Pancreas (tissue), 10 donors: ENCODE results near the gene LBH. TPM values are rescaled to one million over a fixed set of nuclear protein-coding genes. Genes with fewer than 3 reads are reported as not detected.

Source experiments
- ATAC-seq, 4 donors: fragments of 200-7000 bp; cut with Tn5 transposase; one replicate each; pipeline versions ENCODE4 v1.8.0 to v1.9.1; 2020; ENCODE audit warnings: mild to moderate bottlenecking in 4 of 4, moderate library complexity in 4 of 4
- DNase-seq, 6 donors: peaks; one replicate each; pipeline ENCODE4 v3.0.0-alpha.2; 2020
- FAIRE-seq: peaks from 2 replicates; lab custom pipeline; 2012; peaks lifted over from hg19 to GRCh38; lab: Jason Lieb, UNC
- H3K27ac ChIP-seq, 4 donors: fragments of 200-600 bp; sonication (generic); 1 replicate in 3 of 4; 2 replicates in 1 of 4; pipeline versions ENCODE4 v1.5.0 to v1.8.0; 2020
- H3K27me3 ChIP-seq, 4 donors: fragments of 200-600 bp; one replicate each; pipeline ENCODE4 v1.8.0; 2021
- H3K36me3 ChIP-seq, 3 donors: fragments of 200-600 bp; sonication (generic) in 1 of 3; one replicate each; pipeline versions ENCODE4 v1.5.0 to v1.8.0; 2020 to 2021
- H3K4me1 ChIP-seq, 3 donors: fragments of 200-600 bp; one replicate each; pipeline ENCODE4 v1.8.0; 2021
- H3K4me3 ChIP-seq, 4 donors: fragments of 200-600 bp; sonication (generic) in 2 of 4; one replicate each; pipeline versions ENCODE4 v1.5.0 to v1.8.0; 2020 to 2021
- H3K9me3 ChIP-seq, 4 donors: fragments of 200-600 bp; one replicate each; pipeline ENCODE4 v1.8.0; 2021
- WGBS, 2 donors: extraction: QIAGEN DNeasy Blood & Tissue Kit; methylation state at CpG; one replicate each; pipeline ENCODE4 v1.1.7; 2013; 5-methylcytosine and 5-hydroxymethylcytosine counted together
- intact Hi-C, 3 donors: fragments of 100-400 bp; cut with DNase I; formaldehyde crosslinking; loops; one replicate each; pipeline versions ENCODE4 v1.11.1 to v1.14.2; 2022
- polyA plus RNA-seq, 2 donors: library from polyadenylated mRNA; stranded (reverse); fragments of 200-250 nt; gene quantifications; one replicate each; pipeline ENCODE4 v1.2.3, GENCODE V29; 2013
- total RNA-seq, 6 donors: library from RNA; stranded (reverse); fragmentation: NEBNext Ultra II Directional in 4 of 6; extraction: Animal tissue kit (Norgen Biotek cat#: 25700) in 4 of 6; gene quantifications; one replicate each; pipeline versions ENCODE4 v1.2.1 to v1.2.4, GENCODE V29; 2021 to 2023
- TF ChIP-seq, protein P1 (sequence below), 4 donors: fragments of 200-600 bp; sonication (generic) in 3 of 4; IDR thresholded peaks; one replicate each; pipeline versions ENCODE4 v1.5.0 to v1.8.0; 2021; ENCODE audit warnings: antibody characterized with exemption in 4 of 4
- donor health status: healthy with polysubstance abuse.
- donor health status: DM: no; HTN: no; CAD: no; lungs with moderate emphysema.
- donor health status: DM: no; HTN: no; CAD: no.
- donor health status: control.
- donor health status: control.
- donor health status: Bipolar disorder and iron deficiency.
- donor health status: DM: yes; HTN: yes; CAD: no.
- donor health status: DM: no; HTN: no; CAD: no.
- donor health status: DM: no; HTN: no; CAD: no.
- donor health status: DM: yes; HTN: yes; CAD: no.

LBH gene
- total and polyA plus RNA-seq, 8 donors: 4.1 to 26.9 (median 7.4) TPM

GRCh38 chr2:30253873-30254684 lies 22.7 kb downstream of the LBH start:
- H3K27ac ChIP-seq: peak overlapping the region in 2 of 4 donors; percentile 26 to 85
- ATAC-seq: no peak
- intact Hi-C loops: no loop called here
- no peak for FAIRE-seq
- TF ChIP-seq, protein P1, sequence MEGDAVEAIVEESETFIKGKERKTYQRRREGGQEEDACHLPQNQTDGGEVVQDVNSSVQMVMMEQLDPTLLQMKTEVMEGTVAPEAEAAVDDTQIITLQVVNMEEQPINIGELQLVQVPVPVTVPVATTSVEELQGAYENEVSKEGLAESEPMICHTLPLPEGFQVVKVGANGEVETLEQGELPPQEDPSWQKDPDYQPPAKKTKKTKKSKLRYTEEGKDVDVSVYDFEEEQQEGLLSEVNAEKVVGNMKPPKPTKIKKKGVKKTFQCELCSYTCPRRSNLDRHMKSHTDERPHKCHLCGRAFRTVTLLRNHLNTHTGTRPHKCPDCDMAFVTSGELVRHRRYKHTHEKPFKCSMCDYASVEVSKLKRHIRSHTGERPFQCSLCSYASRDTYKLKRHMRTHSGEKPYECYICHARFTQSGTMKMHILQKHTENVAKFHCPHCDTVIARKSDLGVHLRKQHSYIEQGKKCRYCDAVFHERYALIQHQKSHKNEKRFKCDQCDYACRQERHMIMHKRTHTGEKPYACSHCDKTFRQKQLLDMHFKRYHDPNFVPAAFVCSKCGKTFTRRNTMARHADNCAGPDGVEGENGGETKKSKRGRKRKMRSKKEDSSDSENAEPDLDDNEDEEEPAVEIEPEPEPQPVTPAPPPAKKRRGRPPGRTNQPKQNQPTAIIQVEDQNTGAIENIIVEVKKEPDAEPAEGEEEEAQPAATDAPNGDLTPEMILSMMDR (IDR thresholded peaks at IDR 0.05): no peak
- H3K4me1 ChIP-seq: peaks cover 19 to 43% (median 36%) of the 10 kb centered on the region in 3 donors
- H3K36me3 ChIP-seq: no peaks in the 10 kb centered on the region
- no peak for DNase-seq
- H3K27me3 ChIP-seq: no peaks in the 10 kb centered on the region
- WGBS, 2 donors: 42% methylated on average over 9 of the region's 9 CpGs
- no peaks in the 10 kb centered on the region for H3K9me3 ChIP-seq
- H3K4me3 ChIP-seq: no peak overlapping the region

- DNase-seq (no peak), ATAC-seq (no peak), FAIRE-seq (no peak)
- no peak overlapping the region for H3K4me3 ChIP-seq
- H3K27me3 ChIP-seq: no peaks in the 10 kb centered on the region
- H3K9me3 ChIP-seq: no peaks in the 10 kb centered on the region
- TF ChIP-seq, protein P1 (IDR thresholded peaks at IDR 0.05): no peak
- H3K36me3 ChIP-seq: no peaks in the 10 kb centered on the region
- H3K4me1 ChIP-seq: peaks cover 19 to 43% (median 36%) of the 10 kb centered on the region in 3 donors
- WGBS, 2 donors: 86 to 92% methylated on average over 1 of the region's 1 CpG
- H3K27ac ChIP-seq: no peak overlapping the region
- intact Hi-C loops: no loop called here
These were observed 23.3 kb downstream of the LBH start for GRCh38 chr2:30254685-30255001.

GRCh38 chr2:30255026-30255425 lies 23.7 kb downstream of the LBH start:
- no peaks in the 10 kb centered on the region for H3K9me3 ChIP-seq
- no peaks in the 10 kb centered on the region for H3K27me3 ChIP-seq
- TF ChIP-seq, protein P1 (IDR thresholded peaks at IDR 0.05): no peak
- peaks cover 19 to 43% (median 36%) of the 10 kb centered on the region in 3 donors for H3K4me1 ChIP-seq
- ATAC-seq: no peak
- 82 to 86% methylated on average over 16 of the region's 16 CpGs for WGBS, 2 donors
- FAIRE-seq: no peak
- no peaks in the 10 kb centered on the region for H3K36me3 ChIP-seq
- H3K27ac ChIP-seq: no peak overlapping the region
- intact Hi-C loops: no loop called here
- H3K4me3 ChIP-seq: no peak overlapping the region
- DNase-seq: no peak

DNA sequence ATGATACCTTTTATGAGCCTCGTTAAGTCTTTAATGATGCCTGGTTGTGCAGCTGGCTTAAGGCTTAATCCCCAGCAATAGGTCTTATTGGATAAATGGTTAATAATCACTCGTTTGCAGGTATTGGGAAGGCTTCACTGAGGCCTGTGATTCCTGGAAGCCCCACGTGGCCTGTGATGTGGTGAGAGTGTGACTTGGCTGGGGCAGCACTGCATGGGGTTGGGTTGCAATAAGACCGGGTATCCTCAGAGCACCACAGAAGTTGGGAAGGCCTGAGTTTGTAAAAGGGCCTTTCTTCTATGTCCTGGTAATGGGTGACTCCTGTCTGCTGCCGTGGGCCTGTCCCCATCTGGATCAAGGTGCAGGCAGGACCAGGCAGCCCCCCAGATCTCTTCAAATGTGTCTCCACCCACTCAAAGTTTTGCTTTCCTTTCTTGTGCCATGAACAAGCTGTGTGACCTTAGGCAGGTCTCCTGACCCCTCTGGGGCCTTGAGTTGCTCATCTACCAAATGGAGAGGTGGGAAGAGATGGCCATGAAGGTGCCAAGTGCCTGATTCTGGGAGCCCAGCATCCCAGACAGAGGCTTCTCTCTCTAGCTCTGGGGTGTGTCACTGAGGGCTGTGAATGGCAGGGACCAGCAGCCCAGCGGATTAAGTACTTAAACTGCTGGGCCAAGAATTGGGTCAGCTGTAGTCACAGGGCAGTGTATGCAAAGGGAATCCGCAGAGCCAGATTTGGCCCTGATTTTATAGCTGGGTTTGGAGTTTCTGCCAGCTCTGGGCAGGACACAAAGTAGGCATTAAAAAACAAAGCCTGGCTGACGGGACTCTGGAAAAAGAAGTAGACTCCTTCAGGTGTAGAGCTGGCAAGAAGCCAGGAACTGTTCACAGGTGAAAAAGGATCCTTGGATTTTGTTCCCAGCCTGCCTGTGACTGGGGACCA lies 24.4 kb downstream of the LBH start:
- Histone ChIP-seq H3K4me1 (peaks cover 19 to 43% (median 36%) of the 10 kb centered on the region in 3 donors), H3K4me3 (no peak overlapping the region), H3K36me3 (no peaks in the 10 kb centered on the region), H3K9me3 (no peaks in the 10 kb centered on the region), H3K27me3 (no peaks in the 10 kb centered on the region), H3K27ac (peak overlapping the region in 1 of 4 donors; percentile 18)
- DNase-seq (peak in 4 of 6 donors; percentile 52 to 82 (median 75)), ATAC-seq (peak; percentile 36 to 62 (median 47)), FAIRE-seq (no peak)
- TF ChIP-seq, protein P1 (IDR thresholded peaks at IDR 0.05): no peak
- intact Hi-C loops: no loop called here
- 56 to 60% methylated on average over 8 of the region's 8 CpGs for WGBS, 2 donors
